GM12873 (cell line): ENCODE measurements around the gene SPEM2.

ENCODE experiments used
- TF ChIP-seq, protein P1 (sequence below): IDR thresholded peaks from 2 replicates; pipeline ENCODE4 v1.5.1; 2012; ENCODE audit warnings: low read depth, mild to moderate bottlenecking, moderate library complexity, low read length, control low read depth; ENCODE audit not compliant: insufficient read depth; ENCODE audit errors: missing control alignments

SPEM2 gene

GRCh38 chr17:7416323-7416722 is 9.1 kb upstream of the SPEM2 start:
- TF ChIP-seq, protein P1, sequence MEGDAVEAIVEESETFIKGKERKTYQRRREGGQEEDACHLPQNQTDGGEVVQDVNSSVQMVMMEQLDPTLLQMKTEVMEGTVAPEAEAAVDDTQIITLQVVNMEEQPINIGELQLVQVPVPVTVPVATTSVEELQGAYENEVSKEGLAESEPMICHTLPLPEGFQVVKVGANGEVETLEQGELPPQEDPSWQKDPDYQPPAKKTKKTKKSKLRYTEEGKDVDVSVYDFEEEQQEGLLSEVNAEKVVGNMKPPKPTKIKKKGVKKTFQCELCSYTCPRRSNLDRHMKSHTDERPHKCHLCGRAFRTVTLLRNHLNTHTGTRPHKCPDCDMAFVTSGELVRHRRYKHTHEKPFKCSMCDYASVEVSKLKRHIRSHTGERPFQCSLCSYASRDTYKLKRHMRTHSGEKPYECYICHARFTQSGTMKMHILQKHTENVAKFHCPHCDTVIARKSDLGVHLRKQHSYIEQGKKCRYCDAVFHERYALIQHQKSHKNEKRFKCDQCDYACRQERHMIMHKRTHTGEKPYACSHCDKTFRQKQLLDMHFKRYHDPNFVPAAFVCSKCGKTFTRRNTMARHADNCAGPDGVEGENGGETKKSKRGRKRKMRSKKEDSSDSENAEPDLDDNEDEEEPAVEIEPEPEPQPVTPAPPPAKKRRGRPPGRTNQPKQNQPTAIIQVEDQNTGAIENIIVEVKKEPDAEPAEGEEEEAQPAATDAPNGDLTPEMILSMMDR = peak; percentile 23

DNA sequence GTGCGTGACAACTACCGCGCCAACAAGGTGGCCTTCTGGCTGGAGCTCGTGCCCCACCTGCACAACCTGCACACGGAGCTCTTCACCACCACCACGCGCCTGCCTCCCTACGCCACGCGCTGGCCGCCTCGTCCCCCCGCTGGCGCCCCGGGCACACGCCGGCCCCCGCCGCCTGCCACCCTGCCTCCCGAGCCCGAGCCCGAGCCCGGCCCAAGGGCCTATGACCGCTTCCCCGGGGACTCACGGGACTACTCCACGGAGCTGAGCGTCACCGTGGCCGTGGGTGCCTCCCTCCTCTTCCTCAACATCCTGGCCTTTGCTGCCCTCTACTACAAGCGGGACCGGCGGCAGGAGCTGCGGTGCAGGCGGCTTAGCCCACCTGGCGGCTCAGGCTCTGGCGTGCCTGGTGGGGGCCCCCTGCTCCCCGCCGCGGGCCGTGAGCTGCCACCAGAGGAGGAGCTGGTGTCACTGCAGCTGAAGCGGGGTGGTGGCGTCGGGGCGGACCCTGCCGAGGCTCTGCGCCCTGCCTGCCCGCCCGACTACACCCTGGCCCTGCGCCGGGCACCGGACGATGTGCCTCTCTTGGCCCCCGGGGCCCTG is 8.3 kb upstream of the SPEM2 start:
- TF ChIP-seq, protein P1 = no peak

GRCh38 chr17:7418472-7419152 is 6.8 kb upstream of the SPEM2 start:
- TF ChIP-seq, protein P1 = no peak

- TF ChIP-seq, protein P1 = no peak
These were observed 5.4 kb upstream of the SPEM2 start, which contains the start of gene SPEM1 for GRCh38 chr17:7419819-7420610. SPEM1 (plus strand) TSS chr17:7420324; CDS start chr17:7420385, 61 bp downstream.

DNA sequence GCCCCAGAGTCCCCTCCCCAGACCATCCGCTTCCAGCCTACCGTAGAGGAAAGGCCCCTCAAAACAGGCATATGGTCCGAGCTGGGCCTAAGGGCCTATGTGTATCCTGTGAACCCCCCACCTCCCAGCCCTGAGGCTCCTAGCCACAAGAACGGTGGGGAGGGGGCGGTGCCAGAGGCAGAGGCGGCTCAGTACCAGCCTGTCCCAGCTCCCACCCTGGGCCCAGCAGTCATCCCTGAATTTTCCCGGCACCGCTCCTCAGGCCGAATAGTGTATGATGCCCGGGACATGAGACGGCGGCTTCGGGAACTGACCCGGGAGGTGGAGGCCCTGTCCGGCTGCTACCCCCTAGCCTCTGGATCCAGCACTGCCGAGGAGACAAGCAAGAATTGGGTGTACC is 4.2 kb upstream of the SPEM2 start:
- TF ChIP-seq, protein P1 = no peak

GRCh38 chr17:7423679-7424078 is 1.7 kb upstream of the SPEM2 start:
- TF ChIP-seq, protein P1 = no peak

DNA sequence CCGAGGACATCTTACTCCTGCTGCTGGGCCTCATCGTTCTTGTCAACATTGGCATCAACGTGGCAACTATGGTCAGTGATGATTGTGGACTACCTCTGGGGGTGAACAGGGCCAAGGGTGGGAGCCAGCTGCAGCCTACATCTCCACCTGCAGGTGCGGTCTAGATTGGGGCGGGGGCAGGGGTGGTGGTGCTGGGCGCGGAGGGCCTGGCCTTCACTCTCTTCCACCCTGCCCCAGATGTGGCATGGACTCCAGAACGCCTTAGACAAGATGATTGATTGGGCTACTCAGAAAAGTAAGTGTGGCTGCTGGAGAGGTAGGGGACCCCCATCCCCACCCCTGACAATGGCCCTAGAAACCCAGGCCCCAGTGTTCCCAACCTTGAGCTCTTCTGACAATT is 340 bp downstream of the SPEM2 start:
- TF ChIP-seq, protein P1 = no peak
